Kidney (tissue), 14 donors: Measurements from ENCODE around the gene TMEM132C. TPM values are rescaled to one million over a fixed set of nuclear protein-coding genes. Genes with fewer than 3 reads are reported as not detected.
"Not testable (repeated sequence)": the region's sequence is repeated elsewhere in the genome, so short reads cannot be mapped to it uniquely, and the experiment has no call there.

Experiments
- DNase-seq, 5 donors: peaks; one replicate each; pipeline ENCODE4 v3.0.0-alpha.2; 2013 to 2020
- FAIRE-seq: peaks from 2 replicates; lab custom pipeline; 2012; peaks lifted over from hg19 to GRCh38; lab: Jason Lieb, UNC
- H3K27ac ChIP-seq, 2 donors: one replicate each; pipeline ENCODE4 v1.7.0; 2013; ENCODE audit warnings: low read depth in 2 of 2, low read length in 2 of 2, inconsistent platforms in 1 of 2
- H3K27me3 ChIP-seq: one replicate; pipeline ENCODE4 v1.7.1; 2013; ENCODE audit warnings: low read length, inconsistent platforms; ENCODE audit not compliant: control insufficient read depth, insufficient read depth
- H3K36me3 ChIP-seq, 3 donors: one replicate each; pipeline versions ENCODE4 v1.7.0 to v1.7.1; 2013; ENCODE audit warnings: low read length in 3 of 3, control low read depth in 1 of 3, inconsistent platforms in 1 of 3; ENCODE audit not compliant: insufficient read depth in 3 of 3, control insufficient read depth in 2 of 3
- H3K4me1 ChIP-seq, 3 donors: one replicate each; pipeline versions ENCODE4 v1.7.0 to v1.7.1; 2013; ENCODE audit warnings: low read length in 3 of 3, inconsistent platforms in 1 of 3, low read depth in 1 of 3; ENCODE audit not compliant: control insufficient read depth in 2 of 3, insufficient read depth in 2 of 3
- H3K4me3 ChIP-seq, 3 donors: one replicate each; pipeline versions ENCODE4 v1.7.0 to v1.8.1; 2013; ENCODE audit warnings: low read length in 3 of 3, control low read depth in 1 of 3, inconsistent platforms in 1 of 3
- H3K9ac ChIP-seq, 3 donors: one replicate each; pipeline versions ENCODE4 v1.7.0 to v1.7.1; 2013; ENCODE audit warnings: low read length in 3 of 3, control low read depth in 1 of 3, inconsistent platforms in 1 of 3
- H3K9me3 ChIP-seq, 3 donors: one replicate each; pipeline versions ENCODE4 v1.7.0 to v1.7.1; 2013; ENCODE audit warnings: low read length in 3 of 3, control low read depth in 1 of 3, inconsistent platforms in 1 of 3; ENCODE audit not compliant: control insufficient read depth in 2 of 3, insufficient read depth in 1 of 3
- intact Hi-C: fragments of 100-400 bp; cut with DNase I; formaldehyde crosslinking; loops from one replicate; pipeline ENCODE4 v1.11.1; 2022
- polyA plus RNA-seq: library from polyadenylated mRNA; stranded (reverse); fragments of 350-450 nt; fragmentation: Illumina TruSeq; extraction: RNeasy Lipid Tissue Mini Kit (QIAGEN cat#74804); gene quantifications from one replicate; pipeline ENCODE4 v1.2.3, GENCODE V29; 2014; ENCODE audit warnings: low read depth, low replicate concordance; ENCODE audit not compliant: insufficient read depth
- total RNA-seq: library from RNA; stranded (reverse); fragmentation: NEBNext Ultra II Directional; extraction: Animal tissue kit (Norgen Biotek cat#: 25700); gene quantifications from one replicate; pipeline ENCODE4 v1.2.1, GENCODE V29; 2021
- TF ChIP-seq, protein P1 (sequence below): IDR thresholded peaks from 3 replicates; pipeline ENCODE4 v1.5.1; 2012; ENCODE audit warnings: mild to moderate bottlenecking, moderate library complexity, borderline replicate concordance; ENCODE audit not compliant: insufficient read depth; ENCODE audit errors: extremely low read depth
- donor health status: control.
- donor health status: control.
- donor health status: control.
- donor health status: control.
- donor health status: control.
- donor health status: DM: yes; HTN: yes; CAD: no.
- donor health status: Normal renal cell carcinoma (clear cell type).

Gene TMEM132C
- total and polyA plus RNA-seq, 2 donors from 2014 or later = 0.28 to 0.75 TPM

DNA sequence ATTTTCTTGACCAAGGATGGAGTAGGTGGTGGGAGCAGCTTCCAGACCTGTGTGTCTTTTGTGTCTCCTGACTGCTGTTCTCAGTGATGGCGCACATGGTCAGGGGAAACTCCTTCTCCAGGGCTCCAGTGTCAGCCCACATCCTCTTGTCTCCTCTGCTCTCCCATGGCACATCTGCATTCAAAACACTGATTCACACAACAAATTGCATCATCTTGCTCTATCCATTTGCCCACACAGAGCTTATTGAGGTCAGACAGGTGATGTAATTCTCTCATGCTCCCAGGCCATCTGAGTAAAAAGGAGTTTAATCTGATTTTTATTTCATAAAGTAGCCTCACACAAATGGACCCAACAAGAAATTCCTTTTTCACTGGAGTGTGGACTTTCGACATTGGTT lies 21.8 kb upstream of the TMEM132C start:
- Histone ChIP-seq H3K36me3 (no peaks in the 10 kb centered on the region), H3K4me3 (no peak overlapping the region), H3K4me1 (no peaks in the 10 kb centered on the region), H3K9me3 (no peaks in the 10 kb centered on the region), H3K27ac (no peak overlapping the region), H3K9ac (no peak overlapping the region), H3K27me3 (no peaks in the 10 kb centered on the region)
- TF ChIP-seq, protein P1, sequence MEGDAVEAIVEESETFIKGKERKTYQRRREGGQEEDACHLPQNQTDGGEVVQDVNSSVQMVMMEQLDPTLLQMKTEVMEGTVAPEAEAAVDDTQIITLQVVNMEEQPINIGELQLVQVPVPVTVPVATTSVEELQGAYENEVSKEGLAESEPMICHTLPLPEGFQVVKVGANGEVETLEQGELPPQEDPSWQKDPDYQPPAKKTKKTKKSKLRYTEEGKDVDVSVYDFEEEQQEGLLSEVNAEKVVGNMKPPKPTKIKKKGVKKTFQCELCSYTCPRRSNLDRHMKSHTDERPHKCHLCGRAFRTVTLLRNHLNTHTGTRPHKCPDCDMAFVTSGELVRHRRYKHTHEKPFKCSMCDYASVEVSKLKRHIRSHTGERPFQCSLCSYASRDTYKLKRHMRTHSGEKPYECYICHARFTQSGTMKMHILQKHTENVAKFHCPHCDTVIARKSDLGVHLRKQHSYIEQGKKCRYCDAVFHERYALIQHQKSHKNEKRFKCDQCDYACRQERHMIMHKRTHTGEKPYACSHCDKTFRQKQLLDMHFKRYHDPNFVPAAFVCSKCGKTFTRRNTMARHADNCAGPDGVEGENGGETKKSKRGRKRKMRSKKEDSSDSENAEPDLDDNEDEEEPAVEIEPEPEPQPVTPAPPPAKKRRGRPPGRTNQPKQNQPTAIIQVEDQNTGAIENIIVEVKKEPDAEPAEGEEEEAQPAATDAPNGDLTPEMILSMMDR = no peak
- intact Hi-C loops = no loop called here
- DNase-seq = no peak
- no peak for FAIRE-seq

DNA sequence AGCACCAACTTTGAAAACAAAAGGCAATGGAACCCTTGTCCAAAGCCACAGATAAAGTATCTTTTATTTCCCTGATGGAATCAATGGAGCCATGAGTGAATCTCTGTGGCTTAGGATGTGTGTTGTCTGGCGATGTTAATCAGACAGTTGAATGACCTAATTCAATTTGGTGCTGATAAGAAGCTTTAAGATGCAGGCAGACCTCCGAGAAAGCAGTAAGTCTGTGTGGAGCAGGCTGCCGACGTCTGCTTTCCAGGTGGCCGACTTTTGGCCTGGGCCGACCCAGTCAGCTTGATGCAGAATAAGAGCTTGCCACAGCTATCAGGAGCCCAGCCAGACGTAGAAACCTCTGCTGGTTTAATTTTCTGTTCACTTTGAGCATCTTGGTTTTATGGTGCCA lies 21.1 kb upstream of the TMEM132C start:
- H3K27me3 ChIP-seq = no peaks in the 10 kb centered on the region
- H3K4me1 ChIP-seq = no peaks in the 10 kb centered on the region
- H3K36me3 ChIP-seq = no peaks in the 10 kb centered on the region
- H3K9ac ChIP-seq = no peak overlapping the region
- H3K4me3 ChIP-seq = no peak overlapping the region
- FAIRE-seq (no peak), DNase-seq (no peak)
- no peaks in the 10 kb centered on the region for H3K9me3 ChIP-seq
- TF ChIP-seq, protein P1 = no peak
- H3K27ac ChIP-seq = no peak overlapping the region
- intact Hi-C loops = no loop called here

DNA sequence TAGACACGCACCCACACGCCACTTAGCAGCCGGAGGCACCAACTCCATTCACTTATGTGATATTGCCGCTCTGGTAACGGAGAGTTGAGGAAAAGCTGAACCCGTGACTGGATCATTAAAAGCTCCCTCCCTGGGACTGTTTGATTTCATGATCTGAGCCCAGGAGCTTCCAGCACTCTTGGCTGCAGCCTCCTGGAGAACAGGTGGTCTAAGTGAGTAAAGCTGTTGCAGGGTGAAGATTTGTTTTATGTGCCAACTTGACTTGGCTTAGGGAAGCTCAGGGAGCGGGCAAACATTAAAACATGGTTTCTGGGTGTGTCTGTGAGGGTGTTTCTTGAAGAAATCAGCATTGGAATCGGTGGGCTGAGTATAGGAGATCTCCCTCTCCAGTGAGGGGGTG lies 16.9 kb upstream of the TMEM132C start:
- intact Hi-C loops = no loop called here
- H3K4me1 ChIP-seq = no peaks in the 10 kb centered on the region
- no peak overlapping the region for H3K4me3 ChIP-seq
- DNase-seq (no peak), FAIRE-seq (no peak)
- no peaks in the 10 kb centered on the region for H3K27me3 ChIP-seq
- H3K9me3 ChIP-seq = peaks cover 0 to 2% (median 0%) of the 10 kb centered on the region in 3 donors
- TF ChIP-seq, protein P1 = no peak
- H3K9ac ChIP-seq = no peak overlapping the region
- no peaks in the 10 kb centered on the region for H3K36me3 ChIP-seq
- no peak overlapping the region for H3K27ac ChIP-seq

DNA sequence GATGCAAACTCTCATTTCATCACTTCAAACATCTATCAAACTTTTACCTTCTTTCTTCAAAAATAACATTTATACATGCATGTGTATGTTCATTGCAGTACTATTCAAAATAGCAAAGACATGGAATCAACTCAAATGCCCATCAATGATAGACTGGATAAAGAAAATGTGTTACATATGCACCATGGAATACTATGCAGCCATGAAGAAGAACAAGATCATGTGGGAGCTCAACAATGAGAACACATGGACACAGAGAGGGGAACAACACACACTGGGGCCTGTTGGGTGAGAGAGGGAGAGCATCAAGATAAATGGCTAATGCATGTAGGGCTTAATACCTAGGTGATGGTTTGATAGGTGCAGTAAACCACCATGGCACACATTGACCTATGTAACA lies 13.1 kb upstream of the TMEM132C start:
- intact Hi-C loops, H3K9ac ChIP-seq, H3K4me3 ChIP-seq, H3K27ac ChIP-seq, FAIRE-seq, H3K27me3 ChIP-seq, DNase-seq, H3K4me1 ChIP-seq, H3K36me3 ChIP-seq, H3K9me3 ChIP-seq: not testable (repeated sequence)
